Muscle layer of colon (tissue), 2 donors: ENCODE measurements around the gene ALG9.

Experiments used
- H3K27ac ChIP-seq: one replicate; pipeline ENCODE4 v1.7.0; 2013; ENCODE audit warnings: low read depth, mild to moderate bottlenecking, low read length, moderate library complexity
- H3K27me3 ChIP-seq, 2 donors: one replicate each; pipeline ENCODE4 v1.7.0; 2013; ENCODE audit warnings: low read length in 2 of 2, mild to moderate bottlenecking in 2 of 2; ENCODE audit not compliant: insufficient read depth in 2 of 2, control insufficient read depth in 1 of 2
- H3K36me3 ChIP-seq: one replicate; pipeline ENCODE4 v1.7.0; 2013; ENCODE audit warnings: mild to moderate bottlenecking, low read length; ENCODE audit not compliant: insufficient read depth
- H3K4me1 ChIP-seq: one replicate; pipeline ENCODE4 v1.7.0; 2013; ENCODE audit warnings: mild to moderate bottlenecking, low read length; ENCODE audit not compliant: insufficient read depth
- H3K4me3 ChIP-seq, 2 donors: one replicate each; pipeline ENCODE4 v1.7.0; 2013; ENCODE audit warnings: low read length in 2 of 2, low read depth in 1 of 2, mild to moderate bottlenecking in 1 of 2, moderate library complexity in 1 of 2
- H3K9ac ChIP-seq: one replicate; pipeline ENCODE4 v1.7.0; 2013; ENCODE audit warnings: low read length
- H3K9me3 ChIP-seq: one replicate; pipeline ENCODE4 v1.7.0; 2013; ENCODE audit warnings: mild to moderate bottlenecking, low read length
- donor health status: abdominal sarcoma.
- donor health status: Adenocarcinoma of cecum.

ALG9 gene

GRCh38 chr11:111845276-111846028, 25.9 kb downstream of the ALG9 start:
- no peaks in the 10 kb centered on the region for H3K4me1 ChIP-seq
- H3K27me3 ChIP-seq: no peaks in the 10 kb centered on the region
- no peak overlapping the region for H3K4me3 ChIP-seq
- peaks cover 12% of the 10 kb centered on the region for H3K36me3 ChIP-seq
- no peak overlapping the region for H3K27ac ChIP-seq
- H3K9me3 ChIP-seq: no peaks in the 10 kb centered on the region
- H3K9ac ChIP-seq: no peak overlapping the region

DNA sequence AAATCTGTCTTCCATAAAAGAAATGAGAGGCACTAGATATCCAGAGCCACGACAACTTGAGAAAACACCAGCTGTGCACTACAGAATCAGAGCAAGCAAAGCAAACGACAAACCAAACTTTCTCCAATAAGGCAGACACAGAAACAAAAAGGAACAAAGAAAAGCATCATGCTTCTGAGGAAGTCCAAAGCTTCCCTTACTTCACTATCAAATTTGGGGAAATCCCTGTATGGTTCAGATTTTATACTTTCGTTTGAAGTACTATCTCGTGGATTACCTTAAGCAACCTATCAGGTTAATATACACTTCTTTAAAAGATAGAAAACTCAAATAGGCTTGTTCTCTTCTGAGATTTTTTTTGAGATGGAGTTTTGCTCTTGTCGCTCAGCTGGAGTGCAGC, 27.7 kb downstream of the ALG9 start:
- H3K9me3 ChIP-seq: no peaks in the 10 kb centered on the region
- H3K36me3 ChIP-seq: peaks cover 12% of the 10 kb centered on the region
- no peaks in the 10 kb centered on the region for H3K27me3 ChIP-seq
- H3K4me1 ChIP-seq: no peaks in the 10 kb centered on the region
- no peak overlapping the region for H3K4me3 ChIP-seq
- H3K27ac ChIP-seq: no peak overlapping the region
- H3K9ac ChIP-seq: no peak overlapping the region

DNA sequence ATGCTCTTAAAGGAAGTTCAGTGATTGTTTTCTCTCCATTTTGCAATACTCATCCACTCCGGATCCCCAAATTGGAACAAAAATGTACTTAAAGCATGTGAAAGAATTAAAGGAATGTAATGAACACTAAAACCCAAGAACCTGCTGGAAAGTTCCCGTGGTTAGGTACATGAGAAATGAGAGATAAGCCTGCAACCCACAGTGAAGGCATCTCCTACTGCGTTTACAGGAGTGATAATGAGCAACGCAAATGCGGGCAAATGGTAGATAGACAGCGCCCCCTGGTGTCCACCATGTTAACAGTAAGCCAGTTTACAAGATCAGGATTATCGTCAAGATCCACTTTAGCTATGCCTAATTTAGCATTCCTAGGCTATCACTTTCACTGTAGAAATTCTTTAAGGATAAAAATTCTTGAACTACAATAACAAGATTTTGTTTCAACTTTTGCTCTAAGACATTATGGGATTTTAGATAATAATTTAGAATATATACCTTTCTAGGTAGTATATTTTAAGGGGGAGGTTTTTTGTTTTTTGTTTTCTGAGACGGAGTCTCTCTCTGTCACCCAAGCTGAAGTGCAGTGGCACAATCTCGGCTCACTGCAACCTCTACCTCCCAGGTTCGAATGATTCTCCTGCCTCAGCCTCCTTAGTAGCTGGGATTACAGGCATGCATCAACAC, 29.9 kb downstream of the ALG9 start:
- H3K36me3 ChIP-seq: peaks cover 20% of the 10 kb centered on the region
- H3K27me3 ChIP-seq: no peaks in the 10 kb centered on the region
- no peak overlapping the region for H3K27ac ChIP-seq
- no peak overlapping the region for H3K4me3 ChIP-seq
- no peaks in the 10 kb centered on the region for H3K4me1 ChIP-seq
- H3K9me3 ChIP-seq: no peaks in the 10 kb centered on the region
- no peak overlapping the region for H3K9ac ChIP-seq

DNA sequence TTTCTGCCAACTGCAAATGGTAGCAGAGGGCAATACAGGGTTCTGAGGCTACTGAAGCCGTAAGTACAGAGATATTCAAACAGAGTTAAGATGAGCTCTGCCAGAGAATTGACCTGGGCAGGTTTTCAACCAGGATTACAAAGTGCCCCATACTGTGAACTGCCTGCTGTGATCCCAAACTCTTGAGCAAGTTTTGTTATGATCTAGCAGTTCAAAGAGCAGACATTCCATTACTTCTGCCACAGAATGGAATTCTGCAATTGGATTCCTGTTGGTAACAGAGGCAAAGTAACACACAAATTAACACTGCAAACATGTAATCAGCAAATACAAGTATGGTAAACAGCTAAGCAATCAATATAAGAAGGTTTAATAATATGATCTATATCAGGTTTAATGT, 31.2 kb downstream of the ALG9 start:
- no peak overlapping the region for H3K4me3 ChIP-seq
- H3K27ac ChIP-seq: no peak overlapping the region
- H3K27me3 ChIP-seq: no peaks in the 10 kb centered on the region
- no peaks in the 10 kb centered on the region for H3K9me3 ChIP-seq
- no peaks in the 10 kb centered on the region for H3K4me1 ChIP-seq
- H3K36me3 ChIP-seq: peaks cover 33% of the 10 kb centered on the region
- no peak overlapping the region for H3K9ac ChIP-seq

DNA sequence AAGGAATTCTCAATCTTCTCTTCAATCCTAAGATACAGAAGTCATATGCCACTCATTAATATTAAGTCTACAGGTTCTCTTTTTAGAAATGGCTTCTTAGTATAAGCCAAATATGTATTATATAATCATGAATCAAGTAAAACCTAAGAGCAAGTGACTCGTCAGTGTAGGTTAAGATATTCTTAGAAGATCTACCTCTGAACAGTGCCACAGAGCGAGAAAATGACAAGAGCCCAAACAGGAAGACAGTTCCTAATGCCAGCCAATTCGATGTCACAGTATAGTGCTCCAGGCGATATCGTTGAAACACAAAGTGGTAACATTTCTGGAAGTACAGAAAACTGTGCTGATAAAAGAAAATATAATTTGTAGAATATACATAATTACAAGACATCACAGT, 33.3 kb downstream of the ALG9 start:
- no peak overlapping the region for H3K4me3 ChIP-seq
- H3K9ac ChIP-seq: no peak overlapping the region
- H3K36me3 ChIP-seq: peaks cover 39% of the 10 kb centered on the region
- no peaks in the 10 kb centered on the region for H3K9me3 ChIP-seq
- H3K4me1 ChIP-seq: no peaks in the 10 kb centered on the region
- H3K27me3 ChIP-seq: no peaks in the 10 kb centered on the region
- H3K27ac ChIP-seq: no peak overlapping the region

- peaks cover 39% of the 10 kb centered on the region for H3K36me3 ChIP-seq
- H3K4me1 ChIP-seq: no peaks in the 10 kb centered on the region
- no peaks in the 10 kb centered on the region for H3K9me3 ChIP-seq
- H3K4me3 ChIP-seq: no peak overlapping the region
- H3K9ac ChIP-seq: no peak overlapping the region
- H3K27ac ChIP-seq: no peak overlapping the region
- H3K27me3 ChIP-seq: no peaks in the 10 kb centered on the region
Observed at GRCh38 chr11:111837366-111837891, 34.0 kb downstream of the ALG9 start.

DNA sequence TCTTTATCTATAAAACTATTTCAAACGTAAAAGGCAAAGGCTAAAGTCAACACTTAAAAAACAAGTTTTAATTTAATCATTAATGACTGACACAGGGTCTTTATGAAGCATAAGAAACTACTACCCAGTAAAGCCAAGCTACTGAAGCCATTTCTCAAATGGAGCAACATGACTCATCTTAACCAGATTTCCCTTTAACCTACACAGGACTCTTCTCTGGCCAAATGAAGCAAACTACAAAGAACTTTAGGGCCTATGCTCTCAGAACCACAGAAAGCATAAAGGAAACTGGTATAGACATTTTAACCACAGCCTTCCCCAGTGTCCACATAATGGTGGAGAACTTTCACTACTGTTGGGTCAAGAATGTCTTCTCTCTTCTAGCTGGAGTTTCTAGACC, 34.7 kb downstream of the ALG9 start:
- H3K4me3 ChIP-seq: no peak overlapping the region
- H3K27me3 ChIP-seq: no peaks in the 10 kb centered on the region
- no peaks in the 10 kb centered on the region for H3K9me3 ChIP-seq
- no peak overlapping the region for H3K9ac ChIP-seq
- peaks cover 39% of the 10 kb centered on the region for H3K36me3 ChIP-seq
- no peaks in the 10 kb centered on the region for H3K4me1 ChIP-seq
- no peak overlapping the region for H3K27ac ChIP-seq

DNA sequence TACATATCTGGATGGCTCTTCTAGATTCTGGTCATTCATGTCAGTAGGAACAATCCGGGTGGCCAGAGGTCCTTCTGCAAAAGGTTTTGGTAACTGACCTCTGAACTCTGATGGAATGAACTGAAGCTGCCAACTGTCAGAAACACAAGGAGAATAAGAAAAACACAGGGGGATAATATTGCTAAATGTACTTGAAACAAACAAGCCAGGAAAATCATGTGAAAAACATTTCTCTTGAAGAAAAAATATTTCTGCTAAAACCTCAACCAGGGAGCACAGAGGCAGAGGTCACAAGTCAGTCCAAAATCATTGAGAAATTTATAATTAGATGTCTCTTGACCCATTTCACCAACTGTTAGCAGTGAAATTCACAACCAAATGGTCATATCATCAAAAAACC, 35.2 kb downstream of the ALG9 start:
- no peak overlapping the region for H3K4me3 ChIP-seq
- no peaks in the 10 kb centered on the region for H3K27me3 ChIP-seq
- H3K27ac ChIP-seq: no peak overlapping the region
- no peaks in the 10 kb centered on the region for H3K4me1 ChIP-seq
- H3K9me3 ChIP-seq: no peaks in the 10 kb centered on the region
- peaks cover 39% of the 10 kb centered on the region for H3K36me3 ChIP-seq
- H3K9ac ChIP-seq: no peak overlapping the region

DNA sequence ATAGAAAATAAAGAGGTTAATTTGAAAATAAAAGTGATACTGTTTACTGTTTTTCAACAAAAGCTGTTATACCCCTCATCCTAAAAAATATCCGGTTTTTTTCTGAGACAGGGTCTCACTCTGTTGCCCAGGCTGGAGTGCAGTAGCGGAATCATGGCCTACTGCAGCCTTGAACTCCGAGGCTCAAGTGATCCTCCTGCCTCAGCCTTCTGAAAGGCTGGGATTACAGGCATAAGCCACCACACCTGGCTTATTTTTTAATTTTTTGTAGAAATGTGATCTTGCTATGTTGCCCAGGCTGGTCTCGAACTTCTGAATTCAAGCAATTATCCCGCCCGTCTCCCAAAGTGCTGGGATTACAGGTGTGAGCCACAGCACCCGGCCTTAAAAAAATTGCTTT, 35.7 kb downstream of the ALG9 start:
- Histone ChIP-seq H3K27ac (no peak overlapping the region), H3K9ac (no peak overlapping the region)

GRCh38 chr11:111834432-111835163, 36.8 kb downstream of the ALG9 start:
- Histone ChIP-seq H3K4me3 (no peak overlapping the region), H3K36me3 (peaks cover 35% of the 10 kb centered on the region), H3K9me3 (no peaks in the 10 kb centered on the region), H3K27ac (no peak overlapping the region), H3K27me3 (no peaks in the 10 kb centered on the region), H3K9ac (no peak overlapping the region), H3K4me1 (no peaks in the 10 kb centered on the region)

More for the DNA sequence above, 35.7 kb downstream of the ALG9 start:
- H3K9me3 ChIP-seq: no peaks in the 10 kb centered on the region
- H3K4me3 ChIP-seq: no peak overlapping the region
- no peaks in the 10 kb centered on the region for H3K4me1 ChIP-seq
- no peaks in the 10 kb centered on the region for H3K27me3 ChIP-seq
- peaks cover 39% of the 10 kb centered on the region for H3K36me3 ChIP-seq

DNA sequence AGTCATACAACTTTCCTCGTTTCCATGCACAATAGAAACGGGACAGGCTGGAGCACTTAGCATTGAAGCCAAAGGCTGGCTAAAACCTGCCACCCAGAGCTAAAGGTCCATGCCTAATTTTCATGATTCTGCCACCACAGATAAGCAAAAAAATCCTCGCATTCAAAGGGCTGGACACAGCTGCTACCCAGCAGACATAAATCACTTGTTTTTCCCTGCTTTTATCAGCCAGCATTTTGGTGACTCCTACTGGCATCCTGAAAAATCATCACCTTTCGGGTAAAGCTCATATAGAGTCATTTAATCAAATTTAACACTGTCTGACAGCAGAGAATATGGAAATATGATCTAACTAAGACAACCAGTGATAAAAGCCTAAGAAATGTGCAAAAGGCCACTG, 37.9 kb downstream of the ALG9 start:
- Histone ChIP-seq H3K9ac (no peak overlapping the region), H3K27ac (no peak overlapping the region), H3K36me3 (peaks cover 42% of the 10 kb centered on the region), H3K4me3 (no peak overlapping the region), H3K27me3 (no peaks in the 10 kb centered on the region), H3K9me3 (no peaks in the 10 kb centered on the region), H3K4me1 (no peaks in the 10 kb centered on the region)
